H1 (cell line): ENCODE results near the gene HPS5.

Experiments used
- ASH2L ChIP-seq: fragments of 200-600, 300-600 bp; sonication (generic); IDR thresholded peaks from one replicate; pipeline ENCODE4 v1.7.1; 2017; ENCODE audit warnings: low read length
- CEBPB ChIP-seq: IDR thresholded peaks from 2 replicates; pipeline ENCODE4 v1.6.1; 2012; ENCODE audit warnings: low read depth, low read length
- EGR1 ChIP-seq: IDR thresholded peaks from 2 replicates; pipeline ENCODE4 v1.6.1; 2011; ENCODE audit warnings: low read depth, low read length, borderline replicate concordance
- EP300 ChIP-seq, 2 experiments: IDR thresholded peaks; 1 replicate in 1 of 2; 2 replicates in 1 of 2; pipeline ENCODE4 v1.6.1; 2011 to 2012; ENCODE audit warnings: low read depth in 2 of 2, low read length in 2 of 2, mild to moderate bottlenecking in 2 of 2, borderline replicate concordance in 1 of 2, inconsistent platforms in 1 of 2, moderate library complexity in 1 of 2
- GTF2F1 ChIP-seq: IDR thresholded peaks from 2 replicates; pipeline ENCODE4 v1.6.1; 2012; ENCODE audit warnings: low read depth, low read length, improper control_type of control experiment, borderline replicate concordance
- POLR2A ChIP-seq, 2 experiments: IDR thresholded peaks; 1 replicate in 1 of 2; 2 replicates in 1 of 2; pipeline ENCODE4 v1.6.1; 2011; ENCODE audit warnings: low read depth in 2 of 2, low read length in 2 of 2, mild to moderate bottlenecking in 2 of 2; ENCODE audit errors: control extremely low read depth in 1 of 2
- POLR2AphosphoS5 ChIP-seq: IDR thresholded peaks from 2 replicates; pipeline ENCODE4 v1.6.1; 2011; ENCODE audit warnings: low read depth, low read length
- SP2 ChIP-seq: IDR thresholded peaks from 2 replicates; pipeline ENCODE4 v1.6.1; 2012; ENCODE audit warnings: mild to moderate bottlenecking, low read length, inconsistent platforms
- TAF7 ChIP-seq: optimal IDR thresholded peaks from 2 replicates; pipeline ENCODE3; 2011; ENCODE audit warnings: low read depth, mild to moderate bottlenecking, inconsistent platforms, low read length, moderate library complexity, borderline replicate concordance
- TF ChIP-seq, protein P1 (sequence below), 3 experiments: IDR thresholded peaks; 1 replicate in 2 of 3; 2 replicates in 1 of 3; pipeline versions ENCODE4 v1.5.1 to v1.6.1; 2011; ENCODE audit warnings: low read length in 3 of 3, mild to moderate bottlenecking in 3 of 3, inconsistent platforms in 2 of 3, low read depth in 1 of 3, moderate library complexity in 1 of 3; ENCODE audit not compliant: insufficient read depth in 1 of 3; ENCODE audit errors: control extremely low read depth in 1 of 3
- TF ChIP-seq, protein P2 (sequence below): IDR thresholded peaks from 2 replicates; pipeline ENCODE4 v1.6.1; 2012; ENCODE audit warnings: inconsistent platforms

DNA sequence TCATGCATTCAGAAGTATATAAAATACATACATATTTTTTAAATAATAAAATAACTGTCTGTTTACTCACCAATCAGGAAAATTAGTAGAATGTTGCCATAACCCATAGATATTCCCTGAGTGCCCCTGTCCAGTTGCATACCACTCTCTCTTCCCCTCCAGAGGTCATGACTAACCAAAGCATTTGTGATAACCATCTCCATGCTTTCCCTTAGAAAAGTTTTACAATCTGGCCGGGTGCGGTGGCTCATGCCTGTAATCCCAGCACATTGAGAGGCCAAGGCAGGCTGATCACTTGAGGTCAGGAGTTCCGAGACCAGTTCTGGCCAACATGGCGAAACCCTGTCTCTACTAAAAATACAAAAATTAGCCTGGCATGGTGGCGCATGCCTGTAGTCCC lies 39.2 kb upstream of the HPS5 start:
- TF ChIP-seq, protein P1, sequence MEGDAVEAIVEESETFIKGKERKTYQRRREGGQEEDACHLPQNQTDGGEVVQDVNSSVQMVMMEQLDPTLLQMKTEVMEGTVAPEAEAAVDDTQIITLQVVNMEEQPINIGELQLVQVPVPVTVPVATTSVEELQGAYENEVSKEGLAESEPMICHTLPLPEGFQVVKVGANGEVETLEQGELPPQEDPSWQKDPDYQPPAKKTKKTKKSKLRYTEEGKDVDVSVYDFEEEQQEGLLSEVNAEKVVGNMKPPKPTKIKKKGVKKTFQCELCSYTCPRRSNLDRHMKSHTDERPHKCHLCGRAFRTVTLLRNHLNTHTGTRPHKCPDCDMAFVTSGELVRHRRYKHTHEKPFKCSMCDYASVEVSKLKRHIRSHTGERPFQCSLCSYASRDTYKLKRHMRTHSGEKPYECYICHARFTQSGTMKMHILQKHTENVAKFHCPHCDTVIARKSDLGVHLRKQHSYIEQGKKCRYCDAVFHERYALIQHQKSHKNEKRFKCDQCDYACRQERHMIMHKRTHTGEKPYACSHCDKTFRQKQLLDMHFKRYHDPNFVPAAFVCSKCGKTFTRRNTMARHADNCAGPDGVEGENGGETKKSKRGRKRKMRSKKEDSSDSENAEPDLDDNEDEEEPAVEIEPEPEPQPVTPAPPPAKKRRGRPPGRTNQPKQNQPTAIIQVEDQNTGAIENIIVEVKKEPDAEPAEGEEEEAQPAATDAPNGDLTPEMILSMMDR (IDR thresholded peaks at IDR 0.05; ENCODE audit: control extremely low read depth in 1 of 3, insufficient read depth in 1 of 3, low read depth in 1 of 3, low read length in 3 of 3): no peak
- TF ChIP-seq POLR2AphosphoS5 (no peak), GTF2F1 (no peak), CEBPB (no peak), ASH2L (no peak), TAF7 (no peak), EGR1 (no peak), SP2 (no peak), POLR2A (IDR thresholded peaks at IDR 0.05; ENCODE audit: control extremely low read depth in 1 of 2, low read depth in 2 of 2, low read length in 2 of 2) (no peak), EP300 (IDR thresholded peaks at IDR 0.05; ENCODE audit: borderline replicate concordance in 1 of 2, low read depth in 2 of 2, low read length in 2 of 2) (no peak)
- TF ChIP-seq, protein P2, sequence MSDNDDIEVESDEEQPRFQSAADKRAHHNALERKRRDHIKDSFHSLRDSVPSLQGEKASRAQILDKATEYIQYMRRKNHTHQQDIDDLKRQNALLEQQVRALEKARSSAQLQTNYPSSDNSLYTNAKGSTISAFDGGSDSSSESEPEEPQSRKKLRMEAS: no peak
